IMR-90 (cell line): ENCODE results near the gene IL18. TPM values are rescaled to one million over a fixed set of nuclear protein-coding genes. Genes with fewer than 3 reads are reported as not detected.

ENCODE experiments used
- ATAC-seq: fragments of 200-7000 bp; cut with Tn5 transposase; 2 replicates; pipeline ENCODE4 v1.9.1; 2020; ENCODE audit warnings: low read depth, mild to moderate bottlenecking, moderate library complexity
- BruUV-seq: library from RNA; stranded (reverse); fragments of 400-500 nt; replicated peaks from 2 replicates; lab custom pipeline; 2021; lab: Mats Ljungman, UMichigan
- CTCF ChIA-PET: fragments of 300-600 bp; formaldehyde crosslinking; extraction: SDS; loops from one replicate; lab custom pipeline; 2021; ENCODE audit warnings: antibody characterized with exemption; lab: Yijun Ruan, JAX
- POLR2A ChIA-PET: fragments of 300-600 bp; sonication (Branson Sonifier 250); formaldehyde crosslinking; loops from one replicate; lab custom pipeline; 2022; ENCODE audit warnings: antibody characterized with exemption; ENCODE audit not compliant: unreplicated experiment; lab: Charles Lee
- DNase-seq: peaks from one replicate; pipeline ENCODE4 v3.0.0; 2013
- H2AFZ ChIP-seq: replicated peaks from 2 replicates; pipeline ENCODE3; 2013; ENCODE audit warnings: low read length, mild to moderate bottlenecking; ENCODE audit not compliant: poor library complexity
- H2AK5ac ChIP-seq: 2 replicates; pipeline ENCODE4 v1.6.1; 2013; ENCODE audit warnings: low read depth, low read length, inconsistent platforms
- H2AK9ac ChIP-seq: replicated peaks from 2 replicates; pipeline ENCODE3; 2013; ENCODE audit warnings: mild to moderate bottlenecking, low read depth, low read length, moderate library complexity; ENCODE audit not compliant: poor library complexity
- H2BK120ac ChIP-seq: 2 replicates; pipeline ENCODE4 v1.6.1; 2013; ENCODE audit warnings: low read depth, low read length, inconsistent platforms
- H2BK15ac ChIP-seq: 3 replicates; pipeline ENCODE4 v1.6.1; 2013; ENCODE audit warnings: low read depth, low read length, inconsistent platforms
- H2BK20ac ChIP-seq: 2 replicates; pipeline ENCODE4 v1.6.1; 2013; ENCODE audit warnings: low read depth, mild to moderate bottlenecking, inconsistent platforms, low read length, moderate library complexity
- H2BK5ac ChIP-seq: 2 replicates; pipeline ENCODE4 v1.6.1; 2013; ENCODE audit warnings: mild to moderate bottlenecking, low read depth, low read length, inconsistent platforms; ENCODE audit not compliant: poor library complexity, severe bottlenecking
- H3K14ac ChIP-seq: replicated peaks from 2 replicates; pipeline ENCODE4 v1.6.1; 2013; ENCODE audit warnings: low read depth, low read length, inconsistent platforms
- H3K18ac ChIP-seq: 2 replicates; pipeline ENCODE4 v1.6.1; 2013; ENCODE audit warnings: low read depth, low read length, control low read depth
- H3K23ac ChIP-seq: 2 replicates; pipeline ENCODE4 v1.6.1; 2013; ENCODE audit warnings: low read depth, low read length, inconsistent platforms
- H3K27ac ChIP-seq: 2 replicates; pipeline ENCODE4 v1.5.1; 2013; ENCODE audit warnings: mild to moderate bottlenecking, control low read depth, low read length; ENCODE audit not compliant: insufficient read depth
- H3K27me3 ChIP-seq: 2 replicates; pipeline ENCODE4 v1.6.1; 2013; ENCODE audit warnings: low read length; ENCODE audit not compliant: control insufficient read depth, insufficient read depth
- H3K36me3 ChIP-seq: 2 replicates; pipeline ENCODE4 v1.6.1; 2013; ENCODE audit warnings: low read length, mixed read lengths; ENCODE audit not compliant: control insufficient read depth, insufficient read depth
- H3K4ac ChIP-seq: 2 replicates; pipeline ENCODE4 v1.6.1; 2013; ENCODE audit warnings: low read depth, low read length, inconsistent platforms
- H3K4me1 ChIP-seq: 2 replicates; pipeline ENCODE4 v1.6.1; 2013; ENCODE audit warnings: low read length, mixed read lengths; ENCODE audit not compliant: control insufficient read depth, insufficient read depth
- H3K4me2 ChIP-seq: 2 replicates; pipeline ENCODE4 v1.6.1; 2013; ENCODE audit warnings: low read depth, mild to moderate bottlenecking, control low read depth, low read length, moderate library complexity
- H3K4me3 ChIP-seq: 2 replicates; pipeline ENCODE4 v1.5.1; 2013; ENCODE audit warnings: low read depth, mild to moderate bottlenecking, control low read depth, low read length, moderate library complexity; ENCODE audit not compliant: insufficient read depth
- H3K56ac ChIP-seq: 2 replicates; pipeline ENCODE4 v1.6.1; 2013; ENCODE audit warnings: low read length, inconsistent platforms; ENCODE audit not compliant: insufficient read depth; ENCODE audit errors: extremely low read depth
- H3K79me1 ChIP-seq, 2 experiments: 2 replicates each; pipeline ENCODE4 v1.6.1; 2013; ENCODE audit warnings: low read length in 2 of 2, inconsistent platforms in 1 of 2, low read depth in 1 of 2
- H3K9ac ChIP-seq: 2 replicates; pipeline ENCODE4 v1.6.1; 2013; ENCODE audit warnings: low read depth, low read length, control low read depth
- H3K9me1 ChIP-seq: 2 replicates; pipeline ENCODE4 v1.6.1; 2013; ENCODE audit warnings: low read length, inconsistent platforms; ENCODE audit not compliant: insufficient read depth
- H3K9me3 ChIP-seq: 2 replicates; pipeline ENCODE4 v1.6.1; 2013; ENCODE audit warnings: low read length; ENCODE audit not compliant: control insufficient read depth, insufficient read depth
- H4K20me1 ChIP-seq: 2 replicates; pipeline ENCODE4 v1.6.1; 2013; ENCODE audit warnings: low read length, inconsistent platforms; ENCODE audit not compliant: insufficient read depth
- H4K5ac ChIP-seq: 2 replicates; pipeline ENCODE4 v1.6.1; 2013; ENCODE audit warnings: mild to moderate bottlenecking, low read depth, low read length, control low read depth
- H4K8ac ChIP-seq, 2 experiments: 2 replicates each; pipeline ENCODE4 v1.6.1; 2013; ENCODE audit warnings: low read depth in 2 of 2, low read length in 2 of 2, control low read depth in 1 of 2, inconsistent platforms in 1 of 2
- H4K91ac ChIP-seq: 2 replicates; pipeline ENCODE4 v1.6.1; 2013; ENCODE audit warnings: low read depth, low read length, inconsistent platforms; ENCODE audit not compliant: insufficient read depth
- BHLHE40 ChIP-seq: fragments of 150-350 bp; IDR thresholded peaks from 2 replicates; pipeline ENCODE4 v1.6.1; 2016; ENCODE audit warnings: mild to moderate bottlenecking, low read depth, low read length
- CEBPB ChIP-seq: IDR thresholded peaks from 2 replicates; pipeline ENCODE4 v1.6.1; 2012; ENCODE audit warnings: low read depth, low read length, improper control_type of control experiment
- CHD1 ChIP-seq: IDR thresholded peaks from 2 replicates; pipeline ENCODE4 v1.6.1; 2012; ENCODE audit warnings: low read depth, low read length, improper control_type of control experiment
- ELK1 ChIP-seq: fragments of 150-350 bp; IDR thresholded peaks from 2 replicates; pipeline ENCODE4 v1.6.1; 2016; ENCODE audit warnings: low read depth, mild to moderate bottlenecking, low read length, moderate library complexity, borderline replicate concordance
- FOS ChIP-seq: fragments of 150-350 bp; IDR thresholded peaks from 2 replicates; pipeline ENCODE4 v1.6.1; 2016; ENCODE audit warnings: low read depth, low read length
- MAFK ChIP-seq: IDR thresholded peaks from 2 replicates; pipeline ENCODE4 v1.6.1; 2012; ENCODE audit warnings: low read depth, low read length, improper control_type of control experiment
- MAZ ChIP-seq: IDR thresholded peaks from 2 replicates; pipeline ENCODE4 v1.6.1; 2012; ENCODE audit warnings: low read depth, mild to moderate bottlenecking, low read length, improper control_type of control experiment, moderate library complexity, borderline replicate concordance
- MXI1 ChIP-seq: IDR thresholded peaks from 2 replicates; pipeline ENCODE4 v1.6.1; 2012; ENCODE audit warnings: low read depth, mild to moderate bottlenecking, low read length, moderate library complexity, borderline replicate concordance
- NFE2L2 ChIP-seq: fragments of 150-350 bp; IDR thresholded peaks from 2 replicates; pipeline ENCODE4 v1.6.1; 2016; ENCODE audit warnings: low read depth, mild to moderate bottlenecking, low read length
- RAD21 ChIP-seq: IDR thresholded peaks from 2 replicates; pipeline ENCODE4 v1.6.1; 2012; ENCODE audit warnings: low read length, improper control_type of control experiment
- RCOR1 ChIP-seq: IDR thresholded peaks from 2 replicates; pipeline ENCODE4 v1.6.1; 2012; ENCODE audit warnings: mild to moderate bottlenecking, low read length, improper control_type of control experiment; ENCODE audit not compliant: insufficient replicate concordance
- RFX5 ChIP-seq: IDR thresholded peaks from 2 replicates; pipeline ENCODE4 v1.8.0; 2012; ENCODE audit warnings: low read depth, mild to moderate bottlenecking, low read length, moderate library complexity
- WGBS, 2 experiments: methylation state at CpG; one replicate each; pipeline versions ENCODE4 v1.1.5 to v1.1.7; 2013; ENCODE audit warnings: missing lambda C conversion rate in 2 of 2; ENCODE audit not compliant: insufficient read length in 1 of 2; ENCODE audit errors: extremely low coverage in 2 of 2; 5-methylcytosine and 5-hydroxymethylcytosine counted together
- dilution Hi-C: fragments of 300-500 bp; cut with HindIII; formaldehyde crosslinking; loops from one replicate; pipeline ENCODE4 v1.14.3; 2018; ENCODE audit warnings: low sequenced_read_pairs; ENCODE audit not compliant: unreplicated experiment
- in situ Hi-C: fragments of 300-500 bp; cut with MboI; formaldehyde crosslinking; loops from 3 replicates; pipeline ENCODE4 v1.14.3; 2019; ENCODE audit warnings: low sequenced_read_pairs, inconsistent platforms, mixed read lengths
- intact Hi-C: fragments of 100-400 bp; cut with micrococcal nuclease; formaldehyde crosslinking; loops from 2 replicates; pipeline ENCODE4 v1.10.0; 2022
- polyA plus RNA-seq, 3 experiments: library from polyadenylated mRNA; depleted of rRNA; stranded (reverse); fragments of >200 nt; gene quantifications; 2 replicates each; pipeline ENCODE4 v1.2.3, GENCODE V29; 2012; ENCODE audit warnings: low replicate concordance in 1 of 3
- total RNA-seq: library from RNA; depleted of rRNA; stranded (reverse); fragments of >200 nt; gene quantifications from 2 replicates; pipeline ENCODE4 v1.2.3, GENCODE V29; 2012
- TF ChIP-seq, protein P1 (sequence below): conservative IDR thresholded peaks from 2 replicates; pipeline ENCODE4 v1.5.1; 2012; ENCODE audit warnings: mild to moderate bottlenecking, low read depth, low read length, improper control_type of control experiment
- TF ChIP-seq, protein P2 (sequence below): fragments of 150-350 bp; IDR thresholded peaks from 2 replicates; pipeline ENCODE4 v1.6.1; 2017; ENCODE audit warnings: mild to moderate bottlenecking, antibody characterized with exemption, low read length, low read depth

Gene IL18
- total and polyA plus RNA-seq, 2 of the 4 experiments (the other 2 are of a cell fraction): 0.54 to 0.96 TPM

GRCh38 chr11:112103446-112103845 is 60.4 kb downstream of the IL18 start:
- in situ Hi-C loops (loop anchor here (25.0 kb wide), 1 partner anchor 1184 kb away; no protein-coding TSS in a partner anchor), dilution Hi-C loops (no loop called here), intact Hi-C loops (no loop called here)
- Histone ChIP-seq H3K79me1 (peaks cover 0 to 6% of the 10 kb centered on the region in 2 experiments; a peak in 1 of 4 replicates), H3K9ac (no peak overlapping the region), H3K14ac (no peak overlapping the region), H4K8ac (no peak overlapping the region), H2BK15ac (no peak overlapping the region), H4K91ac (no peak overlapping the region), H4K20me1 (no peaks in the 10 kb centered on the region), H3K36me3 (no peaks in the 10 kb centered on the region), H4K5ac (no peak overlapping the region), H2AK9ac (no peak overlapping the region), H2AFZ (no peak overlapping the region), H3K27ac (no peak overlapping the region), H3K56ac (no peak overlapping the region), H3K4me3 (no peak overlapping the region), H2BK5ac (no peak overlapping the region), H3K4me1 (peaks cover 13% of the 10 kb centered on the region), H3K4ac (no peak overlapping the region), H3K18ac (no peak overlapping the region), H2BK120ac (no peak overlapping the region), H3K9me3 (no peaks in the 10 kb centered on the region), H3K23ac (no peak overlapping the region), H2BK20ac (no peak overlapping the region), H3K9me1 (peaks cover 6% of the 10 kb centered on the region; the same call in 1 of the 2 replicates), H2AK5ac (no peak overlapping the region), H3K4me2 (no peak overlapping the region), H3K27me3 (no peaks in the 10 kb centered on the region)
- BruUV-seq: no TSS peak
- ATAC-seq (no peak), DNase-seq (no peak)
- CTCF ChIA-PET: interaction anchor here (0.6 to 4.1 kb wide), 2 partner anchors 10 to 17 kb away, joined by 4 to 26 read pairs; no protein-coding TSS in a partner anchor
- no peak for TF ChIP-seq MAZ
- no peak for TF ChIP-seq FOS
- no peak for TF ChIP-seq CEBPB
- no peak for TF ChIP-seq RCOR1
- no peak for TF ChIP-seq MXI1
- no peak for TF ChIP-seq CHD1
- TF ChIP-seq ELK1: no peak
- TF ChIP-seq, protein P1, sequence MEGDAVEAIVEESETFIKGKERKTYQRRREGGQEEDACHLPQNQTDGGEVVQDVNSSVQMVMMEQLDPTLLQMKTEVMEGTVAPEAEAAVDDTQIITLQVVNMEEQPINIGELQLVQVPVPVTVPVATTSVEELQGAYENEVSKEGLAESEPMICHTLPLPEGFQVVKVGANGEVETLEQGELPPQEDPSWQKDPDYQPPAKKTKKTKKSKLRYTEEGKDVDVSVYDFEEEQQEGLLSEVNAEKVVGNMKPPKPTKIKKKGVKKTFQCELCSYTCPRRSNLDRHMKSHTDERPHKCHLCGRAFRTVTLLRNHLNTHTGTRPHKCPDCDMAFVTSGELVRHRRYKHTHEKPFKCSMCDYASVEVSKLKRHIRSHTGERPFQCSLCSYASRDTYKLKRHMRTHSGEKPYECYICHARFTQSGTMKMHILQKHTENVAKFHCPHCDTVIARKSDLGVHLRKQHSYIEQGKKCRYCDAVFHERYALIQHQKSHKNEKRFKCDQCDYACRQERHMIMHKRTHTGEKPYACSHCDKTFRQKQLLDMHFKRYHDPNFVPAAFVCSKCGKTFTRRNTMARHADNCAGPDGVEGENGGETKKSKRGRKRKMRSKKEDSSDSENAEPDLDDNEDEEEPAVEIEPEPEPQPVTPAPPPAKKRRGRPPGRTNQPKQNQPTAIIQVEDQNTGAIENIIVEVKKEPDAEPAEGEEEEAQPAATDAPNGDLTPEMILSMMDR: no peak
- TF ChIP-seq RAD21: no peak
- TF ChIP-seq, protein P2, sequence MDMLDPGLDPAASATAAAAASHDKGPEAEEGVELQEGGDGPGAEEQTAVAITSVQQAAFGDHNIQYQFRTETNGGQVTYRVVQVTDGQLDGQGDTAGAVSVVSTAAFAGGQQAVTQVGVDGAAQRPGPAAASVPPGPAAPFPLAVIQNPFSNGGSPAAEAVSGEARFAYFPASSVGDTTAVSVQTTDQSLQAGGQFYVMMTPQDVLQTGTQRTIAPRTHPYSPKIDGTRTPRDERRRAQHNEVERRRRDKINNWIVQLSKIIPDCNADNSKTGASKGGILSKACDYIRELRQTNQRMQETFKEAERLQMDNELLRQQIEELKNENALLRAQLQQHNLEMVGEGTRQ: no peak
- no peak for TF ChIP-seq RFX5
- TF ChIP-seq NFE2L2: no peak
- no peak for TF ChIP-seq MAFK
- no peak for TF ChIP-seq BHLHE40
- no CpG with 5 or more reads among the region's 6 CpGs for WGBS, 2 experiments
- POLR2A ChIA-PET: no interaction called here
